Measurements from ENCODE around the gene TANK.
"Not testable (repeated sequence)": the region's sequence is repeated elsewhere in the genome, so short reads cannot be mapped to it uniquely, and the experiment has no call there.

The TANK gene

GRCh38 chr2:161160226-161161073, at the start of gene TANK:
TANK (plus strand) TSS chr2:161160428; CDS start chr2:161179663, 19,235 bp downstream.
- DNase-seq (ENCODE audit: low spot score): peak; percentile 81

- DNase-seq (ENCODE audit: low spot score): no peak
Measured at GRCh38 chr2:161111531-161111930, 48.7 kb upstream of the TANK start.

- no peak for DNase-seq (ENCODE audit: low spot score)
Measured at GRCh38 chr2:161112908-161113307, 47.3 kb upstream of the TANK start.

- DNase-seq (ENCODE audit: low spot score): no peak
Measured at GRCh38 chr2:161113693-161114575, 46.3 kb upstream of the TANK start.

GRCh38 chr2:161115205-161115604, 45.0 kb upstream of the TANK start:
- no peak for DNase-seq (ENCODE audit: low spot score)

- DNase-seq (ENCODE audit: low spot score): no peak
Measured at GRCh38 chr2:161115605-161116380, 44.4 kb upstream of the TANK start.

GRCh38 chr2:161116509-161116908, 43.7 kb upstream of the TANK start:
- no peak for DNase-seq (ENCODE audit: low spot score)

- DNase-seq (ENCODE audit: low spot score): no peak
Measured at GRCh38 chr2:161117506-161117905, 42.7 kb upstream of the TANK start.

GRCh38 chr2:161118722-161119121, 41.5 kb upstream of the TANK start:
- DNase-seq (ENCODE audit: low spot score): no peak

GRCh38 chr2:161119483-161119882, 40.7 kb upstream of the TANK start:
- no peak for DNase-seq (ENCODE audit: low spot score)

- DNase-seq (ENCODE audit: low spot score): no peak
Measured at GRCh38 chr2:161120775-161121174, 39.5 kb upstream of the TANK start.

- DNase-seq (ENCODE audit: low spot score): no peak
Measured at GRCh38 chr2:161121622-161122021, 38.6 kb upstream of the TANK start.

- DNase-seq (ENCODE audit: low spot score): peak; percentile 66
Measured at GRCh38 chr2:161122772-161123530, 37.3 kb upstream of the TANK start.

- DNase-seq (ENCODE audit: low spot score): no peak
Measured at GRCh38 chr2:161123531-161124030, 36.6 kb upstream of the TANK start.

- DNase-seq (ENCODE audit: low spot score): no peak
Measured at GRCh38 chr2:161124201-161124600, 36.0 kb upstream of the TANK start.

GRCh38 chr2:161128885-161129284, 31.3 kb upstream of the TANK start:
- no peak for DNase-seq (ENCODE audit: low spot score)

GRCh38 chr2:161130354-161130753, 29.9 kb upstream of the TANK start:
- DNase-seq (ENCODE audit: low spot score): no peak

GRCh38 chr2:161131074-161131680, 29.1 kb upstream of the TANK start:
- DNase-seq (ENCODE audit: low spot score): no peak

GRCh38 chr2:161131804-161132203, 28.4 kb upstream of the TANK start:
- no peak for DNase-seq (ENCODE audit: low spot score)

GRCh38 chr2:161132384-161132783, 27.8 kb upstream of the TANK start:
- DNase-seq (ENCODE audit: low spot score): not testable (repeated sequence)

- no peak for DNase-seq (ENCODE audit: low spot score)
Measured at GRCh38 chr2:161133366-161133765, 26.9 kb upstream of the TANK start.

Data from hepatic stellate cell (primary cell).